HCT116 (cell line): ENCODE data around the gene OTOGL. TPM values are rescaled to one million over a fixed set of nuclear protein-coding genes. Genes with fewer than 3 reads are reported as not detected.

Experiments used
- ATAC-seq: fragments of 200-7000 bp; cut with Tn5 transposase; 2 replicates; pipeline ENCODE4 v1.9.1; 2020; ENCODE audit warnings: mild to moderate bottlenecking, moderate library complexity
- BruUV-seq: library from RNA; stranded (reverse); fragments of 400-500 nt; replicated peaks from 2 replicates; lab custom pipeline; 2021; lab: Mats Ljungman, UMichigan
- CTCF ChIA-PET: fragments of 300-600 bp; sonication (Branson Sonifier 250); formaldehyde crosslinking; loops from one replicate; lab custom pipeline; 2021; ENCODE audit warnings: antibody characterized with exemption; lab: Charles Lee
- POLR2A ChIA-PET: fragments of 300-600, 350-600 bp; sonication (Branson Sonifier 250); formaldehyde crosslinking; loops from one replicate; lab custom pipeline; 2021; ENCODE audit warnings: antibody characterized with exemption; lab: Charles Lee
- RAD21 ChIA-PET, 2 experiments: fragments of 300-600 bp; sonication (Branson Sonifier 250); formaldehyde crosslinking; loops; one replicate each; lab custom pipeline; 2023; ENCODE audit warnings: low total read pairs in 2 of 2; ENCODE audit not compliant: uncharacterized antibody in 2 of 2, unreplicated experiment in 2 of 2, low non-redundant PET in 1 of 2; lab: Charles Lee
- DNase-seq: peaks from one replicate; pipeline ENCODE4 v3.0.0-alpha.2; 2010; ENCODE audit warnings: low read depth, low spot score
- H2AFZ ChIP-seq: fragments of 200-600 bp; shearing (Covaris generic), sonication (generic); 2 replicates; pipeline ENCODE4 v1.6.1; 2017; ENCODE audit warnings: low read depth, mixed run types, mixed read lengths, antibody characterized with exemption, low read length; ENCODE audit not compliant: poor library complexity, severe bottlenecking
- H3K27ac ChIP-seq: 2 replicates; pipeline ENCODE4 v1.5.1; 2012; ENCODE audit warnings: low read depth, low read length
- H3K27me3 ChIP-seq: fragments of 200-600 bp; sonication (generic); 2 replicates; pipeline ENCODE4 v1.6.1; 2016; ENCODE audit warnings: mixed run types, low read length, mixed read lengths; ENCODE audit not compliant: insufficient read depth
- H3K36me3 ChIP-seq, 2 experiments: fragments of 200-500 bp in 1 of 2; fragments of 200-600 bp in 1 of 2; sonication (Bioruptor generic) in 1 of 2; sonication (generic) in 1 of 2; 2 replicates each; pipeline versions ENCODE4 v1.5.1 to v1.6.1; 2014 to 2016; ENCODE audit warnings: low read length in 2 of 2, inconsistent platforms in 1 of 2, mixed read lengths in 1 of 2, mixed run types in 1 of 2; ENCODE audit not compliant: insufficient read depth in 2 of 2, control insufficient read depth in 1 of 2
- H3K4me1 ChIP-seq, 2 experiments: fragments of 200-600 bp in 1 of 2; sonication (generic) in 1 of 2; 2 replicates each; pipeline versions ENCODE4 v1.5.1 to v1.6.1; 2012 to 2017; ENCODE audit warnings: low read length in 2 of 2, inconsistent platforms in 1 of 2, mild to moderate bottlenecking in 1 of 2, mixed read lengths in 1 of 2, mixed run types in 1 of 2, moderate library complexity in 1 of 2; ENCODE audit not compliant: insufficient read depth in 2 of 2, control insufficient read depth in 1 of 2
- H3K4me2 ChIP-seq: fragments of 200-600 bp; sonication (generic); 2 replicates; pipeline ENCODE4 v1.6.1; 2017; ENCODE audit warnings: mixed run types, low read length, mixed read lengths
- H3K4me3 ChIP-seq, 2 experiments: fragments of 200-600 bp in 1 of 2; sonication (generic) in 1 of 2; replicated peaks in 1 of 2; 2 replicates each; pipeline ENCODE4 v1.5.1; 2011 to 2016; ENCODE audit warnings: low read length in 2 of 2, control low read depth in 1 of 2, low read depth in 1 of 2, mild to moderate bottlenecking in 1 of 2, mixed read lengths in 1 of 2, mixed run types in 1 of 2
- H3K79me2 ChIP-seq: fragments of 200-600 bp; sonication (generic); 2 replicates; pipeline ENCODE4 v1.6.1; 2017; ENCODE audit warnings: mild to moderate bottlenecking, mixed run types, low read length, moderate library complexity, mixed read lengths; ENCODE audit not compliant: insufficient read depth
- H3K9ac ChIP-seq: fragments of 200-600 bp; sonication (generic); 2 replicates; pipeline ENCODE4 v1.6.1; 2016; ENCODE audit warnings: low read length, mixed read lengths
- H3K9me2 ChIP-seq: fragments of 200-600 bp; sonication (generic), shearing (Covaris generic); 2 replicates; pipeline ENCODE4 v1.6.1; 2017; ENCODE audit warnings: mixed run types, mild to moderate bottlenecking, moderate library complexity; ENCODE audit not compliant: insufficient read depth
- H3K9me3 ChIP-seq, 2 experiments: fragments of 200-500 bp in 1 of 2; fragments of 200-600 bp in 1 of 2; sonication (Bioruptor generic) in 1 of 2; sonication (generic) in 1 of 2; 2 replicates each; pipeline ENCODE4 v1.6.1; 2014 to 2017; ENCODE audit warnings: low read length in 2 of 2, mixed read lengths in 2 of 2, inconsistent platforms in 1 of 2, low read depth in 1 of 2, mild to moderate bottlenecking in 1 of 2, mixed run types in 1 of 2, moderate library complexity in 1 of 2; ENCODE audit not compliant: control insufficient read depth in 1 of 2, insufficient read depth in 1 of 2
- H4K20me1 ChIP-seq: fragments of 200-600 bp; sonication (generic), shearing (Covaris generic); 2 replicates; pipeline ENCODE4 v1.6.1; 2017; ENCODE audit warnings: mixed run types, mild to moderate bottlenecking, moderate library complexity; ENCODE audit not compliant: insufficient read depth
- CBX3 ChIP-seq: IDR thresholded peaks from 2 replicates; pipeline ENCODE4 v1.6.1; 2012; ENCODE audit warnings: low read depth
- EGR1 ChIP-seq: IDR thresholded peaks from 2 replicates; pipeline ENCODE4 v1.6.1; 2012; ENCODE audit warnings: low read depth
- ELF1 ChIP-seq: IDR thresholded peaks from 2 replicates; pipeline ENCODE4 v1.6.1; 2012; ENCODE audit warnings: low read depth, borderline replicate concordance
- EZH2phosphoT487 ChIP-seq: fragments of 200-600 bp; IDR thresholded peaks from 2 replicates; pipeline ENCODE4 v1.6.1; 2018; ENCODE audit warnings: antibody characterized with exemption, borderline replicate concordance
- FOSL1 ChIP-seq: IDR thresholded peaks from 2 replicates; pipeline ENCODE4 v1.6.1; 2012; ENCODE audit warnings: low read depth
- JUND ChIP-seq: IDR thresholded peaks from 2 replicates; pipeline ENCODE4 v1.6.1; 2012
- REST ChIP-seq: IDR thresholded peaks from 2 replicates; pipeline ENCODE4 v1.6.1; 2012; ENCODE audit warnings: low read depth
- SIN3A ChIP-seq: IDR thresholded peaks from 2 replicates; pipeline ENCODE4 v1.6.1; 2012; ENCODE audit warnings: low read depth
- SRF ChIP-seq: IDR thresholded peaks from 2 replicates; pipeline ENCODE4 v1.6.1; 2012; ENCODE audit warnings: low read depth
- intact Hi-C: fragments of 100-400 bp; cut with micrococcal nuclease; formaldehyde crosslinking; loops from 2 replicates; pipeline ENCODE4 v1.10.0; 2022
- total RNA-seq: library from RNA; stranded (reverse); gene quantifications from one replicate; pipeline ENCODE4 v1.2.1, GENCODE V29; 2021; ENCODE audit not compliant: unreplicated experiment
- TF ChIP-seq, protein P1 (sequence below): IDR thresholded peaks from 2 replicates; pipeline ENCODE4 v1.6.1; 2012
- TF ChIP-seq, protein P2 (sequence below): IDR thresholded peaks from 2 replicates; pipeline ENCODE4 v1.6.1; 2012
- TF ChIP-seq, protein P3 (sequence below), 3 experiments: fragments of 200-600 bp in 1 of 3; sonication (generic) in 1 of 3; IDR thresholded peaks in 2 of 3; conservative IDR thresholded peaks in 1 of 3; 2 replicates each; pipeline ENCODE4 v1.5.1; 2012 to 2017; ENCODE audit warnings: low read depth in 2 of 3, low read length in 2 of 3, antibody characterized with exemption in 1 of 3, borderline replicate concordance in 1 of 3, control low read depth in 1 of 3, mild to moderate bottlenecking in 1 of 3, mixed read lengths in 1 of 3, mixed run types in 1 of 3, moderate library complexity in 1 of 3; ENCODE audit not compliant: insufficient read depth in 1 of 3

Gene OTOGL
- total RNA-seq, 1 experiment from 2014 or later: not detected

DNA sequence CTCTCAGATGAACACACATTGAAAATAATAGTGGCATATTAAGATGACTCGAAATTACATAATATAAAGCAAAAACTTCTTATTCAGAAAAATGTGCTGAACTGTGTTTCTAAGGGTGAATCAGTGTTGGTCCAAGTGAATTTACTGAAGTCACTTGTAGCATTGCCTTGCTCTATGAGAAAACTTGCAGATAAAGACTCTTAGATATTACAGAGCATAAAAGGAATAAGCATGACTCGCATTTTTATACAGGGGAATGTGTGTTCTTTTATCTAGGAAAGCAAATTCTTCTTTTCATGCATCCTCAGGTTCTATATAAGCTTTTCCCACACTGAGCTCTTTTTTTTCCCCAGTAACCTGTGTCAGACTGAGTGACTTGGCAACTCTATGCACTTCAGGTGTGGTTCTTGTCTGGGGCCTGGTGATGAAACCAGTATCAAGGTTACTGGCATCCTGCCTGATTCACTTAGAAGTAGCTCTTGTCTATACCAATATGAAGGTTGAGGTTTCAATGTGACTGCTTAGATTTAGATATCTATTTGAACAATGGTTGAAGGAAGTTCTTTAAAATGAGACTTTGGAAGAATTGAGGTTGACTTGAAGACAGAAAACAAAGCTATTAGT lies 76.1 kb downstream of the OTOGL start:
- Histone ChIP-seq H2AFZ (no peak overlapping the region), H3K4me2 (no peak overlapping the region), H3K9me2 (no peaks in the 10 kb centered on the region), H4K20me1 (no peaks in the 10 kb centered on the region), H3K36me3 (no peaks in the 10 kb centered on the region), H3K9ac (no peak overlapping the region), H3K4me3 (no peak overlapping the region), H3K4me1 (no peaks in the 10 kb centered on the region), H3K9me3 (no peaks in the 10 kb centered on the region), H3K27ac (no peak overlapping the region), H3K27me3 (no peaks in the 10 kb centered on the region), H3K79me2 (no peaks in the 10 kb centered on the region)
- POLR2A ChIA-PET: no interaction called here
- BruUV-seq: no TSS peak
- intact Hi-C loops: no loop called here
- no peak for TF ChIP-seq SIN3A
- TF ChIP-seq EZH2phosphoT487: no peak
- no peak for TF ChIP-seq EGR1
- TF ChIP-seq CBX3: no peak
- TF ChIP-seq SRF: no peak
- no peak for ATAC-seq
- no peak for DNase-seq
- RAD21 ChIA-PET: no interaction called here
- CTCF ChIA-PET: no interaction called here

DNA sequence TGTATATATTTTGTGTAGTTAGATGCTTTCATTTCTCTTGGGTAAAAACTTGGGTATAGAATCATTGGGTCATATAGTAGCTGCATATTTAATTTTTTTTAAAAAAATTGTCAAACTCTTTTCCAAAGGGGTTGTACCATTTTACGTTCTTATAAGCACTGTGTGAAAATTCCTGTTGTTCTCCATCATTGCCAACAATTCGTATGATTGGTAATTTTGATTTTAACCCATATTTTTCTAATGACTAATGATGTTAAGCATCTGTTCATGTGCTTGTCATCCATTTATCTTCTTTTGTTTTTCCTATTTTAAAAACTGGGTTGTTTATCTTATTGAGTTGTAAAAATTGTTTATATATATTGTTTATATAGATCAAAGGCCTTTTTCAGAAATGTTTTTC lies 77.4 kb downstream of the OTOGL start:
- Histone ChIP-seq H3K4me2 (no peak overlapping the region), H3K79me2 (no peaks in the 10 kb centered on the region), H3K36me3 (no peaks in the 10 kb centered on the region), H3K4me3 (no peak overlapping the region), H3K9me2 (0 out of 2 replicates have a peak, but pooled peaks cover 3% of the 10 kb centered on the region), H3K27me3 (no peaks in the 10 kb centered on the region), H3K4me1 (no peaks in the 10 kb centered on the region), H2AFZ (no peak overlapping the region), H4K20me1 (no peaks in the 10 kb centered on the region), H3K9me3 (no peaks in the 10 kb centered on the region), H3K9ac (no peak overlapping the region), H3K27ac (no peak overlapping the region)
- TF ChIP-seq ELF1 (no peak), REST (no peak), FOSL1 (no peak), JUND (no peak), CBX3 (no peak)
- TF ChIP-seq, protein P1, sequence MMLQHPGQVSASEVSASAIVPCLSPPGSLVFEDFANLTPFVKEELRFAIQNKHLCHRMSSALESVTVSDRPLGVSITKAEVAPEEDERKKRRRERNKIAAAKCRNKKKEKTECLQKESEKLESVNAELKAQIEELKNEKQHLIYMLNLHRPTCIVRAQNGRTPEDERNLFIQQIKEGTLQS: no peak
- TF ChIP-seq, protein P2, sequence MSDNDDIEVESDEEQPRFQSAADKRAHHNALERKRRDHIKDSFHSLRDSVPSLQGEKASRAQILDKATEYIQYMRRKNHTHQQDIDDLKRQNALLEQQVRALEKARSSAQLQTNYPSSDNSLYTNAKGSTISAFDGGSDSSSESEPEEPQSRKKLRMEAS: no peak
- TF ChIP-seq, protein P3, sequence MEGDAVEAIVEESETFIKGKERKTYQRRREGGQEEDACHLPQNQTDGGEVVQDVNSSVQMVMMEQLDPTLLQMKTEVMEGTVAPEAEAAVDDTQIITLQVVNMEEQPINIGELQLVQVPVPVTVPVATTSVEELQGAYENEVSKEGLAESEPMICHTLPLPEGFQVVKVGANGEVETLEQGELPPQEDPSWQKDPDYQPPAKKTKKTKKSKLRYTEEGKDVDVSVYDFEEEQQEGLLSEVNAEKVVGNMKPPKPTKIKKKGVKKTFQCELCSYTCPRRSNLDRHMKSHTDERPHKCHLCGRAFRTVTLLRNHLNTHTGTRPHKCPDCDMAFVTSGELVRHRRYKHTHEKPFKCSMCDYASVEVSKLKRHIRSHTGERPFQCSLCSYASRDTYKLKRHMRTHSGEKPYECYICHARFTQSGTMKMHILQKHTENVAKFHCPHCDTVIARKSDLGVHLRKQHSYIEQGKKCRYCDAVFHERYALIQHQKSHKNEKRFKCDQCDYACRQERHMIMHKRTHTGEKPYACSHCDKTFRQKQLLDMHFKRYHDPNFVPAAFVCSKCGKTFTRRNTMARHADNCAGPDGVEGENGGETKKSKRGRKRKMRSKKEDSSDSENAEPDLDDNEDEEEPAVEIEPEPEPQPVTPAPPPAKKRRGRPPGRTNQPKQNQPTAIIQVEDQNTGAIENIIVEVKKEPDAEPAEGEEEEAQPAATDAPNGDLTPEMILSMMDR (IDR thresholded peaks at IDR 0.05 in 2 of 3, conservative IDR thresholded peaks at IDR 0.05 in 1 of 3; ENCODE audit: borderline replicate concordance in 1 of 3, insufficient read depth in 1 of 3, low read depth in 2 of 3, low read length in 2 of 3): no peak
- no peak for ATAC-seq
- ChIA-PET RAD21 (no interaction called here), POLR2A (no interaction called here), CTCF (no interaction called here)
- no TSS peak for BruUV-seq
- no peak for DNase-seq
- intact Hi-C loops: no loop called here
